ENCODE data around the gene LCN10. TPM values are rescaled to one million over a fixed set of nuclear protein-coding genes. Genes with fewer than 3 reads are reported as not detected.

The LCN10 gene
- total and polyA plus RNA-seq, 9 of the 15 experiments (the other 6 are each of a cell fraction or from before 2014, with no cell fraction given) = 0.10 to 0.21 (median 0.14) TPM; not detected in 6

DNA sequence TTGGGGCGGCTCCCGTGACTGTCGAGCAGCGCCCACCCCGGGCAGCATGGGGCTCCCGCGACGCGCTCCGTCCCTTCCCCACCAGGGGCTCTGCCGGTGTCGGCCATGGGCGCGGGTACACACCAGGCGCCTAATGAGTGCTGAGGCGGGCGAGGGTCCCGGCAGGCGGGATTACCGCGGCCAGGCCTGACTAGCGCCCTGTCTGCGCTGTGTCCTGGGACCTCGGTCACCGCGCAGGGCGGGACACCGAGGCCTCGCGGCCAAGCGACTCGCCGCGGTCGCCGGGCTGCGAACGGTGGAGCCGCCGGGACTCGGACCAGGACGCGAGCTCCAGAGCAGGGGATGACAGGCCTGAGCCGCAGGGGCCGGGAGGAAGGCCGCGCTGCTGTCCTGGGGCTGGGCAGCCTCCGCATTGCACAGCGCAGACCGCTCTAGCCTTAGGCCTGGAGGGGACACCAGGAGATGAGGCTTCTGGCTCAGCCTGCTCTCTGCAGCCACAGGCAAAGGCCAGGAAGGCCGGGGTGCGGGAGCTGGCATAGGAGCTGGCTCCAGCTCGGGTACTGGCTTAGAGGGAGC is 14.1 kb downstream of the LCN10 start (continued):
- TF ChIP-seq POLR2H (tag; IDR thresholded peaks at IDR 0.05; ENCODE audit: low read depth) (no peak), RBFOX2 (IDR thresholded peaks at IDR 0.05; ENCODE audit: low read depth, low read length) (peak; percentile 6; the same call in 1 of the 2 replicates), NFIX (CRISPR knock-in tag; IDR thresholded peaks at IDR 0.05; ENCODE audit: low read depth) (no peak), SRSF3 (IDR thresholded peaks at IDR 0.05; ENCODE audit: insufficient read depth, low read length) (no peak; the same call in 1 of the 2 replicates), PHF20 (IDR thresholded peaks at IDR 0.05; ENCODE audit: partially characterized antibody) (peak; percentile 14), POLR2AphosphoS5 (IDR thresholded peaks at IDR 0.05; ENCODE audit: control insufficient read depth, insufficient read depth, low read depth, low read length) (no peak), KDM1A (IDR thresholded peaks at IDR 0.05) (no peak), KAT7 (CRISPR knock-in tag; IDR thresholded peaks at IDR 0.05; ENCODE audit: borderline replicate concordance) (0 out of 2 replicates have a peak, but pooled peaks have one; percentile 70), NCOR1 (IDR thresholded peaks at IDR 0.05) (no peak), ZBED1 (IDR thresholded peaks at IDR 0.05) (no peak), FOXM1 (IDR thresholded peaks at IDR 0.05; ENCODE audit: low read depth) (no peak), FOXM1 (CRISPR knock-in tag; IDR thresholded peaks at IDR 0.05; ENCODE audit: low read depth) (peak; percentile 20), KLF13 (tag; IDR thresholded peaks at IDR 0.05; ENCODE audit: borderline replicate concordance, low read depth) (no peak), CHD1 (IDR thresholded peaks at IDR 0.05; ENCODE audit: low read length) (no peak), MCM2 (IDR thresholded peaks at IDR 0.05; ENCODE audit: low read depth) (no peak), DIDO1 (tag; IDR thresholded peaks at IDR 0.05; ENCODE audit: low read depth) (no peak), POLR2G (IDR thresholded peaks at IDR 0.05; ENCODE audit: low read depth, low read length) (no peak), E2F3 (CRISPR knock-in tag; IDR thresholded peaks at IDR 0.05) (no peak), ZNF282 (CRISPR knock-in tag; IDR thresholded peaks at IDR 0.05) (no peak), ZKSCAN8 (CRISPR knock-in tag; IDR thresholded peaks at IDR 0.05) (peak; percentile 100)
- TF ChIP-seq, protein P1, sequence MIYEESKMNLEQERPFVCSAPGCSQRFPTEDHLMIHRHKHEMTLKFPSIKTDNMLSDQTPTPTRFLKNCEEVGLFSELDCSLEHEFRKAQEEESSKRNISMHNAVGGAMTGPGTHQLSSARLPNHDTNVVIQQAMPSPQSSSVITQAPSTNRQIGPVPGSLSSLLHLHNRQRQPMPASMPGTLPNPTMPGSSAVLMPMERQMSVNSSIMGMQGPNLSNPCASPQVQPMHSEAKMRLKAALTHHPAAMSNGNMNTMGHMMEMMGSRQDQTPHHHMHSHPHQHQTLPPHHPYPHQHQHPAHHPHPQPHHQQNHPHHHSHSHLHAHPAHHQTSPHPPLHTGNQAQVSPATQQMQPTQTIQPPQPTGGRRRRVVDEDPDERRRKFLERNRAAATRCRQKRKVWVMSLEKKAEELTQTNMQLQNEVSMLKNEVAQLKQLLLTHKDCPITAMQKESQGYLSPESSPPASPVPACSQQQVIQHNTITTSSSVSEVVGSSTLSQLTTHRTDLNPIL (CRISPR knock-in tag; IDR thresholded peaks at IDR 0.05) = no peak
- TF ChIP-seq, protein P2, sequence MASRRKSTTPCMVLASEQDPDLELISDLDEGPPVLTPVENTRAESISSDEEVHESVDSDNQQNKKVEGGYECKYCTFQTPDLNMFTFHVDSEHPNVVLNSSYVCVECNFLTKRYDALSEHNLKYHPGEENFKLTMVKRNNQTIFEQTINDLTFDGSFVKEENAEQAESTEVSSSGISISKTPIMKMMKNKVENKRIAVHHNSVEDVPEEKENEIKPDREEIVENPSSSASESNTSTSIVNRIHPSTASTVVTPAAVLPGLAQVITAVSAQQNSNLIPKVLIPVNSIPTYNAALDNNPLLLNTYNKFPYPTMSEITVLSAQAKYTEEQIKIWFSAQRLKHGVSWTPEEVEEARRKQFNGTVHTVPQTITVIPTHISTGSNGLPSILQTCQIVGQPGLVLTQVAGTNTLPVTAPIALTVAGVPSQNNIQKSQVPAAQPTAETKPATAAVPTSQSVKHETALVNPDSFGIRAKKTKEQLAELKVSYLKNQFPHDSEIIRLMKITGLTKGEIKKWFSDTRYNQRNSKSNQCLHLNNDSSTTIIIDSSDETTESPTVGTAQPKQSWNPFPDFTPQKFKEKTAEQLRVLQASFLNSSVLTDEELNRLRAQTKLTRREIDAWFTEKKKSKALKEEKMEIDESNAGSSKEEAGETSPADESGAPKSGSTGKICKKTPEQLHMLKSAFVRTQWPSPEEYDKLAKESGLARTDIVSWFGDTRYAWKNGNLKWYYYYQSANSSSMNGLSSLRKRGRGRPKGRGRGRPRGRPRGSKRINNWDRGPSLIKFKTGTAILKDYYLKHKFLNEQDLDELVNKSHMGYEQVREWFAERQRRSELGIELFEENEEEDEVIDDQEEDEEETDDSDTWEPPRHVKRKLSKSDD (conservative IDR thresholded peaks at IDR 0.05; ENCODE audit: low read length) = no peak
- TF ChIP-seq, protein P3, sequence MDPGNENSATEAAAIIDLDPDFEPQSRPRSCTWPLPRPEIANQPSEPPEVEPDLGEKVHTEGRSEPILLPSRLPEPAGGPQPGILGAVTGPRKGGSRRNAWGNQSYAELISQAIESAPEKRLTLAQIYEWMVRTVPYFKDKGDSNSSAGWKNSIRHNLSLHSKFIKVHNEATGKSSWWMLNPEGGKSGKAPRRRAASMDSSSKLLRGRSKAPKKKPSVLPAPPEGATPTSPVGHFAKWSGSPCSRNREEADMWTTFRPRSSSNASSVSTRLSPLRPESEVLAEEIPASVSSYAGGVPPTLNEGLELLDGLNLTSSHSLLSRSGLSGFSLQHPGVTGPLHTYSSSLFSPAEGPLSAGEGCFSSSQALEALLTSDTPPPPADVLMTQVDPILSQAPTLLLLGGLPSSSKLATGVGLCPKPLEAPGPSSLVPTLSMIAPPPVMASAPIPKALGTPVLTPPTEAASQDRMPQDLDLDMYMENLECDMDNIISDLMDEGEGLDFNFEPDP (CRISPR knock-in tag; IDR thresholded peaks at IDR 0.05) = no peak
- TF ChIP-seq, protein P4, sequence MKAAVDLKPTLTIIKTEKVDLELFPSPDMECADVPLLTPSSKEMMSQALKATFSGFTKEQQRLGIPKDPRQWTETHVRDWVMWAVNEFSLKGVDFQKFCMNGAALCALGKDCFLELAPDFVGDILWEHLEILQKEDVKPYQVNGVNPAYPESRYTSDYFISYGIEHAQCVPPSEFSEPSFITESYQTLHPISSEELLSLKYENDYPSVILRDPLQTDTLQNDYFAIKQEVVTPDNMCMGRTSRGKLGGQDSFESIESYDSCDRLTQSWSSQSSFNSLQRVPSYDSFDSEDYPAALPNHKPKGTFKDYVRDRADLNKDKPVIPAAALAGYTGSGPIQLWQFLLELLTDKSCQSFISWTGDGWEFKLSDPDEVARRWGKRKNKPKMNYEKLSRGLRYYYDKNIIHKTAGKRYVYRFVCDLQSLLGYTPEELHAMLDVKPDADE (conservative IDR thresholded peaks at IDR 0.05; ENCODE audit: control insufficient read depth, low read depth, low read length) = no peak
